SK-N-MC (cell line): ENCODE data around the gene RBBP5.

Source experiments
- EZH2 ChIP-seq: fragments of 200-600 bp; sonication (generic); IDR thresholded peaks from one replicate; pipeline ENCODE4 v1.6.1; 2017; ENCODE audit warnings: antibody characterized with exemption
- FOXP2 ChIP-seq: optimal IDR thresholded peaks from 2 replicates; pipeline ENCODE3; 2011; ENCODE audit warnings: mild to moderate bottlenecking, moderate library complexity; ENCODE audit not compliant: insufficient read depth; ENCODE audit errors: extremely low read length, control extremely low read depth
- POLR2AphosphoS5 ChIP-seq: IDR thresholded peaks from 2 replicates; pipeline ENCODE4 v1.6.1; 2012; ENCODE audit warnings: mild to moderate bottlenecking, low read depth, low read length, borderline replicate concordance

DNA sequence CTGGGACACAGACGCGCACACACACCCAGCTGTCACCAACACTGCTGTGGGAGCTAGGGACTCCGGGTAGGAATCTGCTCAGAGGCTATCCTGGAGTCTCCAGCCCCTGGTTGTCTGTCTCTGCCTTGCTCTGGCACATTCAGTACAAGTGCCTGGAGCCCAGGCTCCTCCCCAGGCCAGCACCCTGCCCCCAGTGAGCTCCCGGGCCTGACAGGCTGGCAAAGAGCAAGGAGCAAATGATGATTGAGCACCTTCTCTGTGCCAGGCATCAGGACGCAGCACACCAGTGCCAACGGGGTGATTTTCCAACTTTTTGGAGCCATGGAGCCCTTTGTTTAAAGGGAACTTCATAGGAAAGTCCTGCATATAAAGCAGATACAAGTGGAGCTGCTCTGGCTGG is 72.3 kb downstream of the RBBP5 start:
- no peak for TF ChIP-seq POLR2AphosphoS5
- TF ChIP-seq EZH2, result no peak
- no peak for TF ChIP-seq FOXP2
